HepG2 (cell line): ENCODE results near the gene ASB11. TPM values are rescaled to one million over a fixed set of nuclear protein-coding genes. Genes with fewer than 3 reads are reported as not detected.

Experiments used
- ATAC-seq: fragments of 200-7000 bp; cut with Tn5 transposase; 3 replicates; pipeline ENCODE4 v1.9.1; 2020; ENCODE audit warnings: mild to moderate bottlenecking, moderate library complexity
- BruUV-seq: library from RNA; stranded (reverse); fragments of 400-500 nt; replicated peaks from 2 replicates; lab custom pipeline; 2021; lab: Mats Ljungman, UMichigan
- CTCF ChIA-PET: fragments of 300-600 bp; formaldehyde crosslinking; extraction: SDS; loops from one replicate; lab custom pipeline; 2021; ENCODE audit warnings: low total read pairs, inconsistent platforms, low intra/inter-chr PET ratio; lab: Yijun Ruan, JAX
- POLR2A ChIA-PET: fragments of 350-600 bp; sonication (Branson Sonifier 250); formaldehyde crosslinking; loops from one replicate; lab custom pipeline; 2020; ENCODE audit warnings: antibody characterized with exemption, inconsistent platforms; lab: Yijun Ruan, JAX
- DNase-seq: peaks from one replicate; pipeline ENCODE4 v3.0.0-alpha.2; 2015; ENCODE audit warnings: low spot score
- FAIRE-seq: peaks from 3 replicates; lab custom pipeline; 2011; peaks lifted over from hg19 to GRCh38; lab: Jason Lieb, UNC
- H2AFZ ChIP-seq: one replicate; pipeline ENCODE4 v1.6.1; 2011; ENCODE audit warnings: low read length, inconsistent platforms
- H3K27ac ChIP-seq: fragments of 300-600 bp; 3 replicates; pipeline ENCODE4 v1.8.0; 2011; ENCODE audit warnings: mixed run types, mild to moderate bottlenecking, mixed read lengths, low read length, inconsistent platforms; ENCODE audit not compliant: insufficient read depth; ENCODE audit errors: extremely low read length
- H3K27me3 ChIP-seq, 2 experiments: fragments of 200-600 bp in 1 of 2; 2 replicates in 1 of 2; 3 replicates in 1 of 2; pipeline versions ENCODE4 v1.6.0 to v1.8.0; 2011; ENCODE audit warnings: low read length in 2 of 2, mild to moderate bottlenecking in 2 of 2, moderate library complexity in 2 of 2, inconsistent platforms in 1 of 2; ENCODE audit not compliant: insufficient read depth in 2 of 2, control insufficient read depth in 1 of 2
- H3K36me3 ChIP-seq, 2 experiments: fragments of 200-600 bp in 1 of 2; replicated peaks in 1 of 2; 2 replicates in 1 of 2; 3 replicates in 1 of 2; pipeline versions ENCODE4 v1.5.1 to v1.8.0; 2011; ENCODE audit warnings: low read length in 2 of 2, inconsistent platforms in 1 of 2; ENCODE audit not compliant: insufficient read depth in 2 of 2, control insufficient read depth in 1 of 2
- H3K4me1 ChIP-seq: 2 replicates; pipeline ENCODE4 v1.5.1; 2012; ENCODE audit warnings: low read length, inconsistent platforms; ENCODE audit not compliant: insufficient read depth
- H3K4me2 ChIP-seq: 2 replicates; pipeline ENCODE4 v1.6.0; 2011; ENCODE audit warnings: low read depth, low read length, inconsistent platforms
- H3K4me3 ChIP-seq, 3 experiments: fragments of 200-600 bp in 1 of 3; sonication (generic), shearing (Covaris generic) in 1 of 3; replicated peaks in 1 of 3; 2 replicates each; pipeline ENCODE4 v1.5.1; 2011 to 2016; ENCODE audit warnings: low read length in 3 of 3, inconsistent platforms in 2 of 3, low read depth in 2 of 3, mild to moderate bottlenecking in 2 of 3, control low read depth in 1 of 3, mixed read lengths in 1 of 3; ENCODE audit not compliant: insufficient read depth in 1 of 3
- H3K79me2 ChIP-seq: one replicate; pipeline ENCODE4 v1.6.1; 2011; ENCODE audit warnings: low read length, inconsistent platforms; ENCODE audit not compliant: insufficient read depth
- H3K9ac ChIP-seq: 2 replicates; pipeline ENCODE4 v1.6.0; 2011; ENCODE audit warnings: mild to moderate bottlenecking, low read depth, low read length, inconsistent platforms; ENCODE audit not compliant: insufficient read depth
- H3K9me3 ChIP-seq: 2 replicates; pipeline ENCODE4 v1.5.1; 2012; ENCODE audit warnings: mild to moderate bottlenecking, low read length
- H4K20me1 ChIP-seq: 2 replicates; pipeline ENCODE4 v1.6.0; 2011; ENCODE audit warnings: inconsistent platforms, mild to moderate bottlenecking, low read length, moderate library complexity; ENCODE audit not compliant: insufficient read depth
- FOSL2 ChIP-seq: sonication (generic); formaldehyde crosslinking; IDR thresholded peaks from 2 replicates; pipeline ENCODE4 v1.4.0; 2020; ENCODE audit warnings: missing genetic modification reagents
- GABPA ChIP-seq, 2 experiments: IDR thresholded peaks; 2 replicates each; pipeline ENCODE4 v1.6.1; 2011 to 2016; ENCODE audit warnings: low read depth in 2 of 2, low read length in 1 of 2, missing biosample characterization in 1 of 2, missing genetic modification characterization in 1 of 2
- GLI4 ChIP-seq: sonication (generic); formaldehyde crosslinking; IDR thresholded peaks from 2 replicates; pipeline ENCODE4 v1.5.1; 2020; ENCODE audit warnings: missing genetic modification reagents, mild to moderate bottlenecking, moderate library complexity, borderline replicate concordance
- PAX8 ChIP-seq: sonication (generic); formaldehyde crosslinking; IDR thresholded peaks from 2 replicates; pipeline ENCODE4 v1.8.0; 2022; ENCODE audit warnings: mild to moderate bottlenecking, missing genetic modification reagents, borderline replicate concordance
- PHF20 ChIP-seq: sonication (generic); formaldehyde crosslinking; IDR thresholded peaks from 2 replicates; pipeline ENCODE4 v1.5.0; 2020; ENCODE audit warnings: mild to moderate bottlenecking, missing genetic modification reagents
- TCF7L2 ChIP-seq: IDR thresholded peaks from 2 replicates; pipeline ENCODE4 v1.6.1; 2011; ENCODE audit warnings: mild to moderate bottlenecking, low read depth, low read length, moderate library complexity
- ZNF773 ChIP-seq: sonication (generic); formaldehyde crosslinking; IDR thresholded peaks from 2 replicates; pipeline ENCODE4 v1.4.0; 2020; ENCODE audit warnings: missing genetic modification reagents, borderline replicate concordance
- WGBS: methylation state at CpG from one replicate; pipeline ENCODE4 v1.1.6; 2017; ENCODE audit warnings: low lambda C conversion rate; 5-methylcytosine and 5-hydroxymethylcytosine counted together
- in situ Hi-C: cut with HindIII; loops from 2 replicates; pipeline ENCODE4 v1.10.0; 2017; ENCODE audit warnings: low pct_unique_long_range_greater_than_20kb; ENCODE audit not compliant: extremely low pct_ligation_motif_present
- intact Hi-C: fragments of 100-400 bp; cut with micrococcal nuclease; formaldehyde crosslinking; loops from one replicate; pipeline ENCODE4 v1.10.0; 2022; ENCODE audit not compliant: unreplicated experiment
- polyA plus RNA-seq, 8 experiments: library from polyadenylated mRNA; depleted of rRNA in 3 of 8; stranded (reverse) in 7 of 8; unstranded in 1 of 8; fragments of >200 nt; fragmentation: Illumina TruSeq in 4 of 8; extraction: Trizol in 4 of 8; gene quantifications; 2 replicates each; pipeline versions ENCODE4 v1.2.1 to v1.2.3, GENCODE V29; 2011 to 2016; ENCODE audit warnings: low read depth in 4 of 8, missing spikeins in 1 of 8, mixed read lengths in 1 of 8; ENCODE audit not compliant: insufficient read depth in 1 of 8
- total RNA-seq, 5 experiments: library from RNA; depleted of rRNA; stranded (reverse); fragments of >200 nt; fragmentation: Illumina TruSeq; extraction: Trizol; gene quantifications; 2 replicates each; pipeline ENCODE4 v1.2.3, GENCODE V29; 2016; ENCODE audit warnings: low read depth in 1 of 5
- TF ChIP-seq, protein P1 (sequence below): IDR thresholded peaks from 2 replicates; pipeline ENCODE4 v1.6.1; 2018; ENCODE audit warnings: missing genetic modification reagents, mild to moderate bottlenecking, missing compliant biosample characterization
- TF ChIP-seq, protein P2 (sequence below): sonication (generic); formaldehyde crosslinking; IDR thresholded peaks from 2 replicates; pipeline ENCODE4 v1.5.1; 2020; ENCODE audit warnings: mild to moderate bottlenecking, missing genetic modification reagents, borderline replicate concordance

ASB11 gene
- total and polyA plus RNA-seq, 2 of the 13 experiments (the other 11 are each of a cell fraction or from before 2014, with no cell fraction given), result not detected

DNA sequence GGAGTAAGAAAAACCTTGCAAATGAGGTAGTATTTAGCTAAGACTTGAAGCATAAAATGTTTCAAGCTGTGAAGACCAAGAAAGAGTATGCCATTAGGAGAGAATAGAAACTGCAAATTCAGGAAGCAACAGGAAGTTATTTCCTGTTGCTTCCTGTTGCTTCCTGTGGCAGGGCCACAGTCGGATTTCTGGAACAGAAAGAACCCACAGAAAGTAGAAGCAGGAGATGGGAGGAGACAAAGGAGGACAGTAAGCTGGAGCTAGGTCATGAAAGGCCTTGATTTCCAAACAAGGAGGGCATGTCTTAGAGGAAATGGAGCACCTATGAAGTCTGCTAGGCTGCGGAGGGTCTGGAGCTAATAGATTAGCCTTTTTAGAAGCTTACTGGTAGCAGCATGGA is 17.2 kb downstream of the ASB11 start:
- Histone ChIP-seq H2AFZ (peak overlapping the region; percentile 42), H3K4me1 (peaks cover 28% of the 10 kb centered on the region; the same call in 1 of the 2 replicates), H3K4me2 (peak overlapping the region; percentile 33; the same call in 1 of the 2 replicates), H3K9me3 (no peaks in the 10 kb centered on the region), H3K4me3 (no peak overlapping the region), H3K36me3 (no peaks in the 10 kb centered on the region), H3K79me2 (no peaks in the 10 kb centered on the region), H4K20me1 (no peaks in the 10 kb centered on the region), H3K9ac (no peak overlapping the region), H3K27ac (no peak overlapping the region), H3K27me3 (no peaks in the 10 kb centered on the region)
- ChIA-PET POLR2A (no interaction called here), CTCF (no interaction called here)
- intact Hi-C loops, result no loop called here
- no TSS peak for BruUV-seq
- ATAC-seq, result no peak
- DNase-seq, result no peak
- in situ Hi-C loops, result no loop called here
- FAIRE-seq, result no peak
- 53% methylated on average over 2 of the region's 2 CpGs for WGBS
- TF ChIP-seq, protein P1, sequence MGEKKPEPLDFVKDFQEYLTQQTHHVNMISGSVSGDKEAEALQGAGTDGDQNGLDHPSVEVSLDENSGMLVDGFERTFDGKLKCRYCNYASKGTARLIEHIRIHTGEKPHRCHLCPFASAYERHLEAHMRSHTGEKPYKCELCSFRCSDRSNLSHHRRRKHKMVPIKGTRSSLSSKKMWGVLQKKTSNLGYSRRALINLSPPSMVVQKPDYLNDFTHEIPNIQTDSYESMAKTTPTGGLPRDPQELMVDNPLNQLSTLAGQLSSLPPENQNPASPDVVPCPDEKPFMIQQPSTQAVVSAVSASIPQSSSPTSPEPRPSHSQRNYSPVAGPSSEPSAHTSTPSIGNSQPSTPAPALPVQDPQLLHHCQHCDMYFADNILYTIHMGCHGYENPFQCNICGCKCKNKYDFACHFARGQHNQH (CRISPR knock-in tag), result peak; percentile 27; the same call in 1 of the 2 replicates
- no peak for TF ChIP-seq FOSL2 (CRISPR knock-in tag)
- TF ChIP-seq PAX8 (CRISPR knock-in tag), result no peak
- TF ChIP-seq, protein P2, sequence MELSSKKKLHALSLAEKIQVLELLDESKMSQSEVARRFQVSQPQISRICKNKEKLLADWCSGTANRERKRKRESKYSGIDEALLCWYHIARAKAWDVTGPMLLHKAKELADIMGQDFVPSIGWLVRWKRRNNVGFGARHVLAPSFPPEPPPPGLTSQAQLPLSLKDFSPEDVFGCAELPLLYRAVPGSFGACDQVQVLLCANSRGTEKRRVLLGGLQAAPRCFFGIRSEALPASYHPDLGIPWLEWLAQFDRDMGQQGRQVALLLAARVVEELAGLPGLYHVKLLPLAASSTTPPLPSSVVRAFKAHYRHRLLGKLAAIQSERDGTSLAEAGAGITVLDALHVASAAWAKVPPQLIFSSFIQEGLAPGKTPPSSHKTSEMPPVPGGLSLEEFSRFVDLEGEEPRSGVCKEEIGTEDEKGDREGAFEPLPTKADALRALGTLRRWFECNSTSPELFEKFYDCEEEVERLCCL, result no peak
- no peak for TF ChIP-seq ZNF773
- TF ChIP-seq GABPA (IDR thresholded peaks at IDR 0.05; ENCODE audit: low read depth, low read length), result no peak
- TF ChIP-seq GABPA (CRISPR knock-in tag; IDR thresholded peaks at IDR 0.05; ENCODE audit: low read depth), result peak; percentile 72
- TF ChIP-seq TCF7L2, result no peak
- no peak for TF ChIP-seq PHF20 (CRISPR knock-in tag)
- TF ChIP-seq GLI4 (CRISPR knock-in tag), result no peak
